Raji (cell line): ENCODE data around the gene ZBTB20.

Source experiments
- POLR2A ChIP-seq: IDR thresholded peaks from 2 replicates; pipeline ENCODE4 v1.6.1; 2011; ENCODE audit warnings: low read depth, low read length, control low read depth; ENCODE audit not compliant: insufficient read depth

Gene ZBTB20

GRCh38 chr3:114867359-114867758, 279.7 kb downstream of the ZBTB20 start:
- no peak for TF ChIP-seq POLR2A

DNA sequence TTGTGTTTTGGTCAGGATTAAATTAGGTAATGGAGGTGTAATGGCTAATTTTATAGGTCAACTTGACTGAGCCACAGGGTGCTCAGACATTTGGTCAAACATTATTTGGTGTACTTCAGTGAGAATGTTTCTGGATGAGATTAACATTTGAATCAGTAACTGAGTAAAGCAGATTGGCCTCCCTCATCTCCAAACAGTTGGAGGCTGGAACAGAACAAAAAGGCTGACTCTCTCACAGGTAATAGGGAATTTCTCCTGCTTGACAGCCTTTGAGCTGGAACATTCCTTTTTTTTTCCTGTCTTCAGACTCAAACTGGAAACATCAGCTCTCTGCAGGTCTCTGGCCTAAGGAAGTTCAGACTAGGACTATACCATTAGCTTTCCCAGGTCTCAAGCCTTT, 280.7 kb downstream of the ZBTB20 start:
- TF ChIP-seq POLR2A: no peak

GRCh38 chr3:114864970-114865369, 282.1 kb downstream of the ZBTB20 start:
- TF ChIP-seq POLR2A: no peak

GRCh38 chr3:114863848-114864247, 283.2 kb downstream of the ZBTB20 start:
- no peak for TF ChIP-seq POLR2A

GRCh38 chr3:114861666-114862065, 285.4 kb downstream of the ZBTB20 start:
- TF ChIP-seq POLR2A: no peak

DNA sequence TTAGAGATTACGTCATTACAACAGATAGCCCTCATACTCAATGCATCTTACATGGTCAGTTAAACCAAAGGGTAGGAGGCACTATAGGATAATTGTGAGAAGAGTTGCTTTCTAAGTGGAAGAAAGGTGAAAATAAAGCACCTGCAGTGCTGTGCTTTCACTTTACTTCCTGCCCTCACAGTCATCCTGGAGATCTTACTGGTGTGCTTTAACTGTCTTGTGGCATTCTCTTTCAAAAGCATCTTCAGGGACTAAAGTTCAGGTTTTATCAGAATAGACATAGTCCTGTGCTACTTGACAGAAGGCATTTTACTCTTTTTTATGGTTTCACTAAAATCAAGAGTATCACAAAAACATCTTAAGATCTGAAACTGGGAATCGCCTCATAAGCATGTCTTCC, 286.6 kb downstream of the ZBTB20 start:
- no peak for TF ChIP-seq POLR2A

- TF ChIP-seq POLR2A: no peak
Measured at GRCh38 chr3:114858329-114858728, 288.8 kb downstream of the ZBTB20 start.

DNA sequence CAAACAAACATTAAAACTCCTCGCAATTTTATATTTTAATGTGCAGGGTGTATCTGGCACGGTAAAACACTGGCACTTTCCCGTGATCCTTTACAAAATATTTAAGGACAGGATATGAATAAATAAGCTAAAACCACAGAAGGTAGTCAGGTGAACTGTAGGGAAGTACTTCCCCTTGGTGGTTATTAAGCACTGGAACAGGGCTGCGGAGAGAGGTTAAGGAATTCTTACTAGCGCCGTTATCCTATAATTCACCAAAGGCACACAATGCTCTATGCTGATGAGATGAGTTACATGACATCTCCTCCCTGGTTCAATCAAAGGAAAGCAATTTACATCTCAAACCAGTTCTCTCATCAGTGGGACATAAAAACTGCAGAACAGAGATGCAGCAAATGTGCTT, 289.8 kb downstream of the ZBTB20 start:
- no peak for TF ChIP-seq POLR2A

- no peak for TF ChIP-seq POLR2A
Measured at GRCh38 chr3:114856835-114857234, 290.3 kb downstream of the ZBTB20 start.

- TF ChIP-seq POLR2A: no peak
Measured at GRCh38 chr3:114855839-114856238, 291.2 kb downstream of the ZBTB20 start.

DNA sequence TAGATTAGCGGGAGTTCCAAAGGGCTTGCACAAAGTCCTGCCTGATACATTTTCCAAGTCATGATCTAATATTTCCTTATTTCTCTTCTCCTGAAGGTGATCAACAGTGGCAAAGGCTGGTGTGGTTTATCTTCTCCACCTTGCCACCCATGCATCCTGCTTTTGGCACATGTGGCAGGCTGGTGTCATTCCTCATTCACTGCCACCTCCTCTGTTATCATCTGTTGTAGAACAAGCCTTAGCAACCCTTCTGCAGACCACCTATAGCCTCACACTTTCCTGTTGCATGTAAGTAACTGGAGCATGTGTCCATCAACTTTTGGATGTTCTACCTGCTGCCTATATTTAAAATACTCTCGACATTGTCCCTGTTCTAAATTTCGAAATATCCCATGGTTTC, 294.1 kb downstream of the ZBTB20 start:
- TF ChIP-seq POLR2A: no peak

GRCh38 chr3:114850898-114851297, 296.2 kb downstream of the ZBTB20 start:
- TF ChIP-seq POLR2A: no peak

GRCh38 chr3:114848643-114849350, 298.3 kb downstream of the ZBTB20 start:
- TF ChIP-seq POLR2A: no peak

DNA sequence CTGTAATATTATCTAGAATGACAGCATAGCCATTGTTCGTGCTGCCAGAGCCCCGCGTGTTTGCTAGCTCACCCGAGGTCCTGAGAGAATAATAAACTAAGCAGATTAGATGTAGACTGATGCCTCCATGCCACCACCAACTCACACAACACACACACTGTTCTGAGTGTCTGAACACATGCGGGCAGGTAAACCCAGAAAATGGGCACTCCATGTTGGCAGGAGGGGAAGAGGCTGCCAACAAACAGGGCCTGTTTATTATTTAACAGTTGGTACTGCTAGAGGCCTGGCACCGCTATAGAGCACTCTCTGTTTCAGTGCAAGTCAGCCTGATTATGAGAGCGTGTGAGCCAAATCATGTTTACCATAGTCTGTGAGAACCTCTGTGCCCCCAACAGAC, 299.0 kb downstream of the ZBTB20 start:
- no peak for TF ChIP-seq POLR2A

- no peak for TF ChIP-seq POLR2A
Measured at GRCh38 chr3:114847564-114847963, 299.5 kb downstream of the ZBTB20 start.

- TF ChIP-seq POLR2A: no peak
Measured at GRCh38 chr3:114846779-114847178, 300.3 kb downstream of the ZBTB20 start.

- no peak for TF ChIP-seq POLR2A
Measured at GRCh38 chr3:114846252-114846651, 300.8 kb downstream of the ZBTB20 start.
